HEK293 (cell line): ENCODE results near the gene MTERF1.

Source experiments
- CTCF ChIA-PET: fragments of 350-600 bp; formaldehyde crosslinking; extraction: SDS; loops from one replicate; lab custom pipeline; 2021; ENCODE audit warnings: antibody characterized with exemption; lab: Yijun Ruan, JAX
- POLR2A ChIA-PET: fragments of 300-600 bp; formaldehyde crosslinking; extraction: SDS; loops from one replicate; lab custom pipeline; 2020; ENCODE audit warnings: antibody characterized with exemption, inconsistent platforms; lab: Yijun Ruan, JAX
- H3K27ac ChIP-seq: fragments of 200-500 bp; sonication (Bioruptor generic); 2 replicates; pipeline ENCODE4 v1.5.1; 2014; ENCODE audit warnings: low read depth, low read length, control low read depth, inconsistent platforms; ENCODE audit errors: extremely low read depth
- H3K36me3 ChIP-seq, 2 experiments: fragments of 200-500 bp in 1 of 2; sonication (Bioruptor generic) in 1 of 2; 1 replicate in 1 of 2; 2 replicates in 1 of 2; pipeline ENCODE4 v1.5.1; 2014 to 2017; ENCODE audit warnings: inconsistent platforms in 2 of 2, low read length in 2 of 2; ENCODE audit not compliant: control insufficient read depth in 2 of 2, insufficient read depth in 1 of 2
- H3K4me1 ChIP-seq: fragments of 200-500 bp; sonication (Bioruptor generic); 2 replicates; pipeline ENCODE4 v1.5.1; 2014; ENCODE audit warnings: mild to moderate bottlenecking, low read length, inconsistent platforms; ENCODE audit not compliant: control insufficient read depth, insufficient read depth
- H3K4me3 ChIP-seq: 2 replicates; pipeline ENCODE4 v1.5.1; 2011; ENCODE audit warnings: low read depth, mild to moderate bottlenecking, control low read depth, low read length, moderate library complexity
- H3K9me3 ChIP-seq: fragments of 200-500 bp; sonication (Bioruptor generic); 2 replicates; pipeline ENCODE4 v1.5.1; 2014; ENCODE audit warnings: low read depth, low read length, inconsistent platforms; ENCODE audit not compliant: control insufficient read depth, insufficient read depth
- ZFP69B ChIP-seq: fragments of 450-650 bp; formaldehyde crosslinking; IDR thresholded peaks from 2 replicates; pipeline ENCODE4 v1.5.1; 2016; ENCODE audit warnings: missing biosample characterization, missing genetic modification characterization
- ZNF146 ChIP-seq: fragments of 450-650 bp; formaldehyde crosslinking; IDR thresholded peaks from 2 replicates; pipeline ENCODE4 v1.5.1; 2016; ENCODE audit warnings: missing biosample characterization, missing genetic modification characterization
- ZNF366 ChIP-seq: fragments of 450-650 bp; formaldehyde crosslinking; conservative IDR thresholded peaks from 2 replicates; pipeline ENCODE4 v1.5.1; 2016; ENCODE audit warnings: missing biosample characterization, missing genetic modification characterization
- ZNF664 ChIP-seq: fragments of 450-650 bp; formaldehyde crosslinking; IDR thresholded peaks from 2 replicates; pipeline ENCODE4 v1.5.1; 2016; ENCODE audit warnings: missing biosample characterization, missing genetic modification characterization
- ZNF670 ChIP-seq: fragments of 450-650 bp; formaldehyde crosslinking; IDR thresholded peaks from 2 replicates; pipeline ENCODE4 v1.5.1; 2016; ENCODE audit warnings: missing biosample characterization, missing genetic modification characterization, low read depth
- TF ChIP-seq, protein P1 (sequence below): fragments of 450-650 bp; formaldehyde crosslinking; conservative IDR thresholded peaks from 2 replicates; pipeline ENCODE4 v1.5.1; 2016; ENCODE audit warnings: low read depth, missing biosample characterization, missing genetic modification characterization
- TF ChIP-seq, protein P2 (sequence below): fragments of 450-650 bp; formaldehyde crosslinking; IDR thresholded peaks from 2 replicates; pipeline ENCODE4 v1.5.1; 2016; ENCODE audit warnings: missing biosample characterization, missing genetic modification characterization, borderline replicate concordance

The MTERF1 gene

DNA sequence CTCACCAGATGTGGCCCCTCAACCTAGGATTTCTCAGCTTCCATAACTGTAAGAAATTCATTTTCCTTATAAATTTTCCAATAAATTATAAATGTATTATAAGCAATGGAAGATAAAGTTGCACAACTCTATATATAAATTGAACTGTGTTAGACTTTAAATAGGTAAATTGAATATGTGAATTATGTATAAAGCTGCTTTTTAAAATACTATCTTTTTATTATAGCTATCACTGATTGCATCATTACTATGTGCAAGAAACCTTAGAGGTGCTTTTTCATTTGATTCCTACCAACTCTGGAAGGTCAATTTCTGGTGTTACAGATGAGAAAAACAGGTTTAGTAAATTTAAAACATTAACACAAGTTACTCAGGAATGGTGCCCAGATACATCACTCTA is 8.4 kb downstream of the MTERF1 start (continued):
- TF ChIP-seq, protein P1, sequence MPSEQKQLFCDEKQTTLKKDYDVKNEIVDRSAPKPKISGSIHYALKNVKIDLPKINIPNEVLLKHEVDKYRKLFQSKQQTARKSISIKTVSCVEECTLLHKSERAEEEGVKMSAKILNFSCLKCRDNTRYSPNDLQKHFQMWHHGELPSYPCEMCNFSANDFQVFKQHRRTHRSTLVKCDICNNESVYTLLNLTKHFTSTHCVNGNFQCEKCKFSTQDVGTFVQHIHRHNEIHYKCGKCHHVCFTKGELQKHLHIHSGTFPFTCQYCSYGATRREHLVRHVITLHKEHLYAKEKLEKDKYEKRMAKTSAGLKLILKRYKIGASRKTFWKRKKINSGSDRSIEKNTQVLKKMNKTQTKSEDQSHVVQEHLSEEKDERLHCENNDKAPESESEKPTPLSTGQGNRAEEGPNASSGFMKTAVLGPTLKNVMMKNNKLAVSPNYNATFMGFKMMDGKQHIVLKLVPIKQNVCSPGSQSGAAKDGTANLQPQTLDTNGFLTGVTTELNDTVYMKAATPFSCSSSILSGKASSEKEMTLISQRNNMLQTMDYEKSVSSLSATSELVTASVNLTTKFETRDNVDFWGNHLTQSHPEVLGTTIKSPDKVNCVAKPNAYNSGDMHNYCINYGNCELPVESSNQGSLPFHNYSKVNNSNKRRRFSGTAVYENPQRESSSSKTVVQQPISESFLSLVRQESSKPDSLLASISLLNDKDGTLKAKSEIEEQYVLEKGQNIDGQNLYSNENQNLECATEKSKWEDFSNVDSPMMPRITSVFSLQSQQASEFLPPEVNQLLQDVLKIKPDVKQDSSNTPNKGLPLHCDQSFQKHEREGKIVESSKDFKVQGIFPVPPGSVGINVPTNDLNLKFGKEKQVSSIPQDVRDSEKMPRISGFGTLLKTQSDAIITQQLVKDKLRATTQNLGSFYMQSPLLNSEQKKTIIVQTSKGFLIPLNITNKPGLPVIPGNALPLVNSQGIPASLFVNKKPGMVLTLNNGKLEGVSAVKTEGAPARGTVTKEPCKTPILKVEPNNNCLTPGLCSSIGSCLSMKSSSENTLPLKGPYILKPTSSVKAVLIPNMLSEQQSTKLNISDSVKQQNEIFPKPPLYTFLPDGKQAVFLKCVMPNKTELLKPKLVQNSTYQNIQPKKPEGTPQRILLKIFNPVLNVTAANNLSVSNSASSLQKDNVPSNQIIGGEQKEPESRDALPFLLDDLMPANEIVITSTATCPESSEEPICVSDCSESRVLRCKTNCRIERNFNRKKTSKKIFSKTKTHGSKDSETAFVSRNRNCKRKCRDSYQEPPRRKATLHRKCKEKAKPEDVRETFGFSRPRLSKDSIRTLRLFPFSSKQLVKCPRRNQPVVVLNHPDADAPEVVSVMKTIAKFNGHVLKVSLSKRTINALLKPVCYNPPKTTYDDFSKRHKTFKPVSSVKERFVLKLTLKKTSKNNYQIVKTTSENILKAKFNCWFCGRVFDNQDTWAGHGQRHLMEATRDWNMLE (tag by site-specific recombination): no peak
- TF ChIP-seq ZFP69B: no peak

DNA sequence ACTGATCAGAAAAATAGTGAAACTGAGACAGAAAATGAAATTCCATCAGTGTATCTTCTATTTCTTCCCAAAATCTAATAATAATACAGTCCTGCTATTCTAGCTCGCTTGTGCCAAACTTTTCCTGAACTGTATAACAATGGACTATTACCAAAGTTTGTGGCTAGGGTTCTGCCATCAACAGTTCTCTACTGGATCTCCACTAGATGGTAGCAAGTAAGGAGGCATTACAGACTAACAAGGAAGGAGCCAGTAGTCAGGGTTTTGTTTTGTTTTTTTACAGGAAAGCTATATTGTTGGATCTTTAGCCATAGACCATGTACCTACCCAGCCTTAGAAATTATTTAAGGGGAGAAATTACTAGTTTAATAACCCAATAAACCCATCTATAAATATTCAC is 10.8 kb downstream of the MTERF1 start:
- ChIA-PET POLR2A (no interaction called here), CTCF (interaction anchor here (0.6 to 1.6 kb wide), 3 partner anchors 9 to 579 kb away, joined by 4 to 9 read pairs (median 5); partner anchors contain the start of gene MTERF1)
- Histone ChIP-seq H3K4me3 (no peak overlapping the region), H3K9me3 (no peaks in the 10 kb centered on the region), H3K4me1 (no peaks in the 10 kb centered on the region), H3K36me3 (peaks cover 0 to 8% of the 10 kb centered on the region in 2 experiments; a peak in 2 of 3 replicates), H3K27ac (no peak overlapping the region)
- no peak for TF ChIP-seq ZNF146

DNA sequence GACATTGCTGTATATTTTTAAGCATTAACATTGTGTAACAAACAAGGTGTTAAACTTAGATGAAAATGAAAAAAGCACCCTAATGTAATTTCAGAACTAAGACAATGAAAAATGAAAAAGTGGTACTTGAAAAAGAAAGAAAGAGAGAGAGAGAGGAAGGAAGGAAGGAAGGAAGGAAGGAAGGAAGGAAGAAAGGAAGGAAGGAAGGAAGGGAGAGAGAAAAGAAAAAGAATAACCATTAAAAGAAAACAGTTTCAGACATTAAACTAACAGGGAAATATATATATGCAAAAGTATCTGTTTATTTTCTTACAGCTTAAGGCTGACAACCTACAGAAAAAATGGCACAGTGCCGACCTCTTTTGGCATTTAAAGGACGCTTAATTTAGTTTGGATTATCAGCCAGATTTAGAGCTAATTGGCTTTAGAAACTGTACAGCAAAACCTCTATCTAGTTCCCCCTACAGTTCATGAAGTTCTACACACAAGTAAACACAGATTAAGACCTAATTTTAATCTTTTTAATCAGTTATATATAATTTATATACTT is 13.8 kb downstream of the MTERF1 start:
- Histone ChIP-seq H3K4me1 (no peaks in the 10 kb centered on the region), H3K9me3 (no peaks in the 10 kb centered on the region), H3K27ac (no peak overlapping the region), H3K36me3 (no peaks in the 10 kb centered on the region; a peak in 1 of 3 replicates), H3K4me3 (no peak overlapping the region)
- CTCF ChIA-PET: interaction anchor here (0.7 to 1.5 kb wide), 3 partner anchors 9 to 37 kb away, joined by 4 to 5 read pairs (median 5); partner anchors contain the start of gene MTERF1
- POLR2A ChIA-PET: no interaction called here
- TF ChIP-seq, protein P2, sequence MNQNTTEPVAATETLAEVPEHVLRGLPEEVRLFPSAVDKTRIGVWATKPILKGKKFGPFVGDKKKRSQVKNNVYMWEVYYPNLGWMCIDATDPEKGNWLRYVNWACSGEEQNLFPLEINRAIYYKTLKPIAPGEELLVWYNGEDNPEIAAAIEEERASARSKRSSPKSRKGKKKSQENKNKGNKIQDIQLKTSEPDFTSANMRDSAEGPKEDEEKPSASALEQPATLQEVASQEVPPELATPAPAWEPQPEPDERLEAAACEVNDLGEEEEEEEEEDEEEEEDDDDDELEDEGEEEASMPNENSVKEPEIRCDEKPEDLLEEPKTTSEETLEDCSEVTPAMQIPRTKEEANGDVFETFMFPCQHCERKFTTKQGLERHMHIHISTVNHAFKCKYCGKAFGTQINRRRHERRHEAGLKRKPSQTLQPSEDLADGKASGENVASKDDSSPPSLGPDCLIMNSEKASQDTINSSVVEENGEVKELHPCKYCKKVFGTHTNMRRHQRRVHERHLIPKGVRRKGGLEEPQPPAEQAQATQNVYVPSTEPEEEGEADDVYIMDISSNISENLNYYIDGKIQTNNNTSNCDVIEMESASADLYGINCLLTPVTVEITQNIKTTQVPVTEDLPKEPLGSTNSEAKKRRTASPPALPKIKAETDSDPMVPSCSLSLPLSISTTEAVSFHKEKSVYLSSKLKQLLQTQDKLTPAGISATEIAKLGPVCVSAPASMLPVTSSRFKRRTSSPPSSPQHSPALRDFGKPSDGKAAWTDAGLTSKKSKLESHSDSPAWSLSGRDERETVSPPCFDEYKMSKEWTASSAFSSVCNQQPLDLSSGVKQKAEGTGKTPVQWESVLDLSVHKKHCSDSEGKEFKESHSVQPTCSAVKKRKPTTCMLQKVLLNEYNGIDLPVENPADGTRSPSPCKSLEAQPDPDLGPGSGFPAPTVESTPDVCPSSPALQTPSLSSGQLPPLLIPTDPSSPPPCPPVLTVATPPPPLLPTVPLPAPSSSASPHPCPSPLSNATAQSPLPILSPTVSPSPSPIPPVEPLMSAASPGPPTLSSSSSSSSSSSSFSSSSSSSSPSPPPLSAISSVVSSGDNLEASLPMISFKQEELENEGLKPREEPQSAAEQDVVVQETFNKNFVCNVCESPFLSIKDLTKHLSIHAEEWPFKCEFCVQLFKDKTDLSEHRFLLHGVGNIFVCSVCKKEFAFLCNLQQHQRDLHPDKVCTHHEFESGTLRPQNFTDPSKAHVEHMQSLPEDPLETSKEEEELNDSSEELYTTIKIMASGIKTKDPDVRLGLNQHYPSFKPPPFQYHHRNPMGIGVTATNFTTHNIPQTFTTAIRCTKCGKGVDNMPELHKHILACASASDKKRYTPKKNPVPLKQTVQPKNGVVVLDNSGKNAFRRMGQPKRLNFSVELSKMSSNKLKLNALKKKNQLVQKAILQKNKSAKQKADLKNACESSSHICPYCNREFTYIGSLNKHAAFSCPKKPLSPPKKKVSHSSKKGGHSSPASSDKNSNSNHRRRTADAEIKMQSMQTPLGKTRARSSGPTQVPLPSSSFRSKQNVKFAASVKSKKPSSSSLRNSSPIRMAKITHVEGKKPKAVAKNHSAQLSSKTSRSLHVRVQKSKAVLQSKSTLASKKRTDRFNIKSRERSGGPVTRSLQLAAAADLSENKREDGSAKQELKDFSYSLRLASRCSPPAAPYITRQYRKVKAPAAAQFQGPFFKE: no peak
- TF ChIP-seq ZNF670 (tag by site-specific recombination) (no peak), ZNF366 (tag by site-specific recombination) (peak; percentile 86)

DNA sequence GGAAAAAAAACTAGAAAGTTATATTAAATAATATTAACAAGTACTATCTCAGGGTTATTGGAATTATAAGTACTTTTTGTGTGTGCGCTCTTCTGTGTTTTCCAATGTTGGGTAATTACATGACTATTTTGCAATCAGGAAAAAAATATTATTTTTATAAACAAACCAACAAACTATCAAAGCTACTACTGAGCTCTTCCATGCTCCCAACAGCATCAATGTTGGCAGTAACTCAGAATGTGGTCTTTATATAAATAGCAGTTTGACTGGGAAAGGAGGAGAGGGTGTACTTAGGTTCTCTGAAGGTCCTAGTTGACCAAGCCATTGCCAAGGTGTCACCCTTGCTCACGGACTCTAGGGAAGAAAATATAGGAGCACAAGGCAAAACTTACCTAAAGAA is 15.0 kb downstream of the MTERF1 start:
- Histone ChIP-seq H3K4me1 (no peaks in the 10 kb centered on the region), H3K9me3 (no peaks in the 10 kb centered on the region), H3K36me3 (no peaks in the 10 kb centered on the region; a peak in 1 of 3 replicates), H3K4me3 (no peak overlapping the region), H3K27ac (no peak overlapping the region)
- ChIA-PET POLR2A (interaction anchor here (0.6 kb wide), 1 partner anchor 17 kb away, joined by 3 read pairs; no protein-coding TSS in a partner anchor), CTCF (interaction anchor here (1.0 kb wide), 1 partner anchor 15 kb away, joined by 4 read pairs; the partner anchor contains the start of gene MTERF1)
- TF ChIP-seq ZNF664 (tag by site-specific recombination): no peak
